ENCODE results near the gene GLUL. TPM values are rescaled to one million over a fixed set of nuclear protein-coding genes. Genes with fewer than 3 reads are reported as not detected.

The GLUL gene
- total and polyA plus RNA-seq, 4 donors: 694 to 1,089 (median 806) TPM

DNA sequence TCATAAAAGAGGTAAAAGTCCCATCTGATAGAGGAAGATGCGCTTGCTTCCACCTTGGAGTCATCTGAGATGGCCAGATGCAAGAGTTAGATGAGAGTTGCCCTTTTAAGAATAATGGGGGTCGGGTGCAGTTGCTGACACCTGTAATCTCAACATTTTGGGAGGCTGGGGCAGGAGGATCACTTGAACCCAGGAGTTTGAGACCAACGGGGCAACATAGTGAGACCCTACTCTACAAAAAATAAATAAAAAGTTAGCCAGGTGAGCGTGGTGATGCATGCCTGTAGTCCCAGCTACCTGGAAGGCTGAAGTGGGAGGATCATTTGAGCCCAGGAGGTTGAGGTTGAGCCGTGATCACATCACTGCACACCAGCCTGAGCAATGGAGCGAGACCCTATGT lies 22.4 kb upstream of the GLUL start:
- H3K27ac ChIP-seq (ENCODE audit: low read depth, low read length): no peak overlapping the region
- no peaks in the 10 kb centered on the region for H3K4me1 ChIP-seq (ENCODE audit: control insufficient read depth, insufficient read depth, low read length)
- no peaks in the 10 kb centered on the region for H3K27me3 ChIP-seq (ENCODE audit: control insufficient read depth, insufficient read depth, low read length)
- H3K4me3 ChIP-seq (ENCODE audit: low read depth, low read length): no peak overlapping the region
- no peak for DNase-seq (ENCODE audit: low read depth in 4 of 6, low spot score in 6 of 6)
- 100% methylated on average over 3 of the region's 6 CpGs for whole genome bisulfite sequencing (ENCODE audit: insufficient coverage)
- H3K9me3 ChIP-seq (ENCODE audit: control insufficient read depth, insufficient read depth, low read length): no peaks in the 10 kb centered on the region
- H3K36me3 ChIP-seq (ENCODE audit: control insufficient read depth, insufficient read depth, low read length): no peaks in the 10 kb centered on the region

DNA sequence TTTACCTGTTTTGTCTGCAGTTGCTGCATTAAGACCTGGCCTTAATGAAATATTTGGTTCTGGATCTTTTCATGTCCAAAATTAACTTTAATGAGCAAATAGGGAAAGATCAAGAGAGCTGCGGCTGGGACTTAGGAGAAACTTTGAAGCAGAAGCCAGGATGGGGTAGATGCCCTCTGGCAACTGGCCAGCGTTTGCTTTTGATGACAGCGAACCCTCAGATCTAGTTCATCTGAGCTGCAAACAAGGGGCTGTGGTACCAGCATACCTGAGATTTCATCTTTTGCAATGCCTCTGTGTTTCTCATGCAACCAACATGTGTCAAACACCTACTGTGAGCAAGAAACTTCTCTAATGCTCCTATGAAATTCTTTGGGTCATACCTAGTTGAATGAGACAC lies 21.9 kb upstream of the GLUL start:
- no peak overlapping the region for H3K4me3 ChIP-seq (ENCODE audit: low read depth, low read length)
- 91% methylated on average over 3 of the region's 3 CpGs for WGBS (ENCODE audit: insufficient coverage)
- DNase-seq (ENCODE audit: low read depth in 4 of 6, low spot score in 6 of 6): no peak

DNA sequence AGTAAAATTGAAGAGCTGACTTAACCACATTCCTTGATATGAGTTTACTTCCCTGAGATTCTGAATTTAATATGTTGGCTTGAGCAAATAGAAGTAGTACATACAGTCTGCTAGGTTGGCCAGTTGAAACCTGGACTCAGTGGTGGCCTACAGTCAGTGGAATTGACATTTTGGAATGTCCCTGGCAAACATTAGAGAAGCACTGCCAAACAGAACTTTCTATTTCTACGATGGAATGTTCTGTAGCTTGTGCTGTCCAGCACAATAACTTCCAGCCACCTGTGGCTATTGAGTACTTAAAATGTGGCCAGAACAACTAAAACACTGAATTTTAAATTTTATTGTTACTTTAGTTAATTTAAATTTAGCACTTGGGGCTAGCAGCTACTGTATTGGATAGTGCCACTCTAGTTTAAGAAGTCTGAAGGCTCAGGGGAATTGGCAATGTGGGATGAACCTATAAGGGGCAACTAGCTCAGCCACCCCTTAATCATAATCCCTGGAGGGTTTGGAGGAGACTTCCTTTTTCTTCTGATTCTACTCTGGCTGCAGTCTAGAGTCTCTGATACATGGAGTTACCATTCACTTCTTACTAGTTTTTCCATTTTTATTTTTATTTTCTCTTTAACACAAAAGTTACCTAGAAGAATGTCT lies 19.2 kb upstream of the GLUL start:
- no peaks in the 10 kb centered on the region for H3K4me1 ChIP-seq (ENCODE audit: control insufficient read depth, insufficient read depth, low read length)
- no peak overlapping the region for H3K4me3 ChIP-seq (ENCODE audit: low read depth, low read length)
- H3K36me3 ChIP-seq (ENCODE audit: control insufficient read depth, insufficient read depth, low read length): no peaks in the 10 kb centered on the region
- WGBS (ENCODE audit: insufficient coverage): no CpG with 5 or more reads among the region's 1 CpG
- no peak for DNase-seq (ENCODE audit: low read depth in 4 of 6, low spot score in 6 of 6)
- H3K27ac ChIP-seq (ENCODE audit: low read depth, low read length): no peak overlapping the region
- H3K9me3 ChIP-seq (ENCODE audit: control insufficient read depth, insufficient read depth, low read length): no peaks in the 10 kb centered on the region
- H3K27me3 ChIP-seq (ENCODE audit: control insufficient read depth, insufficient read depth, low read length): no peaks in the 10 kb centered on the region

More for the DNA sequence above, 21.9 kb upstream of the GLUL start:
- no peak overlapping the region for H3K27ac ChIP-seq (ENCODE audit: low read depth, low read length)
- H3K27me3 ChIP-seq (ENCODE audit: control insufficient read depth, insufficient read depth, low read length): no peaks in the 10 kb centered on the region
- H3K9me3 ChIP-seq (ENCODE audit: control insufficient read depth, insufficient read depth, low read length): no peaks in the 10 kb centered on the region
- H3K4me1 ChIP-seq (ENCODE audit: control insufficient read depth, insufficient read depth, low read length): no peaks in the 10 kb centered on the region
- no peaks in the 10 kb centered on the region for H3K36me3 ChIP-seq (ENCODE audit: control insufficient read depth, insufficient read depth, low read length)

DNA sequence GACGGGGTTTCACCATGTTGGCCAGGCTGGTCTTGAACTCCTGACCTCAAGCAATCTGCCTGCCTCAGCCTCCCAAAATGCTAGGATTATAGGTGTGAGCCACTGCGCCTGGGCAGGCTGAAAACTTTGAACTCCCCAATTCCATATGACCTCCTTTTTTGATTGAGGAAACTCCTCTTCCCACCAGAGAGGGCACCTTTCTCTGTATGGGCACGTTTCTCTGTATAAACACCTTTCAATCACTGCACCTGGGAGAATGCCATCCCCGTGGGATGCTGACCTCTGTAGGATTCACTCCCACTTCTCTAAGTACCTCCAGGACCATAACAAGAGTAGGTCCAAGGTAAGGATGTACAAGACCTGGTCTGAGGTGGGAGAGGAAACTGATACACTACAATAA lies 18.5 kb upstream of the GLUL start:
- Histone ChIP-seq H3K27ac (ENCODE audit: low read depth, low read length) (no peak overlapping the region), H3K9me3 (ENCODE audit: control insufficient read depth, insufficient read depth, low read length) (no peaks in the 10 kb centered on the region), H3K4me3 (ENCODE audit: low read depth, low read length) (no peak overlapping the region), H3K27me3 (ENCODE audit: control insufficient read depth, insufficient read depth, low read length) (no peaks in the 10 kb centered on the region), H3K4me1 (ENCODE audit: control insufficient read depth, insufficient read depth, low read length) (no peaks in the 10 kb centered on the region), H3K36me3 (ENCODE audit: control insufficient read depth, insufficient read depth, low read length) (no peaks in the 10 kb centered on the region)
- no peak for DNase-seq (ENCODE audit: low read depth in 4 of 6, low spot score in 6 of 6)
- no CpG with 5 or more reads among the region's 4 CpGs for WGBS (ENCODE audit: insufficient coverage)

DNA sequence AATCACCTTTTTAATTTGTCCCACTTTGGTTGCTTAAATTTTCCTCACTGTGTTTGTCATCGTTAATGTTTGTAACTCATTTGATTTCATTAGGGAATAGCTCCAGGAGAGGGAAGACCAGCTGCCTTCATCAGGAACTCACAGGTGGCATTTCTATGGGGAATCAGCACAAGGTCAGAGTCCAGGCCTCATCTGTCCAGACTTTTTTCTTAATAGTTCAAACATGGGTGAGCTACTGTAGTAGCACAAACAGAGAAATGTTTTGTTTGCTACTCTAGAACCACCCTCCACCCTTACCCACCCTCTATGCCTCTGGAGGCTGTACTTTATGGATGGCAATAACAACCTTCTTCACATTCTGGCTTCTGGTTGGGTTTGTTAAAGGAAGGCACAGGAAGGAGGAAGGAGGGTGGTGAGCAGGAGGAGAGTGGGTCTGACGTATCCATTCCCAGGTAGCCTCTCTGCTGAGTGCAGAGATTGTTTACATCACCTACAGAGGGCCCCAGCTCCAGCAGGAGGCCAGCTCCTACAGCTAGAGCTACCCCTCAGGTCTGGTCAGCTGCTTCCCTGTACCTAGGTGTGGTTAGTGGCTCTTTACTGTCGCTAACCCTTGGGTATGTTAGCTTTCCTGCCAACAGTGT lies 17.0 kb upstream of the GLUL start:
- no peak for DNase-seq (ENCODE audit: low read depth in 4 of 6, low spot score in 6 of 6)
- WGBS (ENCODE audit: insufficient coverage): 83% methylated on average over 1 of the region's 3 CpGs
- no peak overlapping the region for H3K4me3 ChIP-seq (ENCODE audit: low read depth, low read length)

DNA sequence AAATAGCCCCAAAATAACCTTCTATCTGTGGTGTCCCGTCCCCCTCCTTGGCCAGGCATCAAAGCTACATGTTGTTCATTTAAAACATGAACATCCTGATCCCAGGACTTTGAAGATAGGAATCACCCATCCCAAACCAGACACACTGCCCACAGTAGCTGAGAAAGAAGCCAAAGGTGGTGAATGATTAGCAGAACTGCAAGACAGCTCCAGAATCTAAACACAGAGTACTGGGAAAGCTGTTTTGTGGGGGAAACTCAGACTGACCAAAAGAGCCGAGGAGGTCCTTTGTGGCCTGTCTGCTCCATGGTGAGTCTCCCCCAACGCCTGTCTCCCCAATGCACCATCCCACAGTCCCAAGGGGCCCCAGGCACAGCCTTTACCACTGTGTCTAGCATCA lies 16.1 kb upstream of the GLUL start:
- Histone ChIP-seq H3K4me1 (ENCODE audit: control insufficient read depth, insufficient read depth, low read length) (no peaks in the 10 kb centered on the region), H3K27ac (ENCODE audit: low read depth, low read length) (no peak overlapping the region), H3K27me3 (ENCODE audit: control insufficient read depth, insufficient read depth, low read length) (no peaks in the 10 kb centered on the region), H3K4me3 (ENCODE audit: low read depth, low read length) (no peak overlapping the region), H3K36me3 (ENCODE audit: control insufficient read depth, insufficient read depth, low read length) (no peaks in the 10 kb centered on the region), H3K9me3 (ENCODE audit: control insufficient read depth, insufficient read depth, low read length) (no peaks in the 10 kb centered on the region)
- no peak for DNase-seq (ENCODE audit: low read depth in 4 of 6, low spot score in 6 of 6)
- WGBS (ENCODE audit: insufficient coverage): 50% methylated on average over 2 of the region's 3 CpGs

More for the DNA sequence above, 17.0 kb upstream of the GLUL start:
- no peaks in the 10 kb centered on the region for H3K9me3 ChIP-seq (ENCODE audit: control insufficient read depth, insufficient read depth, low read length)
- H3K27ac ChIP-seq (ENCODE audit: low read depth, low read length): no peak overlapping the region
- no peaks in the 10 kb centered on the region for H3K27me3 ChIP-seq (ENCODE audit: control insufficient read depth, insufficient read depth, low read length)
- no peaks in the 10 kb centered on the region for H3K4me1 ChIP-seq (ENCODE audit: control insufficient read depth, insufficient read depth, low read length)
- H3K36me3 ChIP-seq (ENCODE audit: control insufficient read depth, insufficient read depth, low read length): no peaks in the 10 kb centered on the region

DNA sequence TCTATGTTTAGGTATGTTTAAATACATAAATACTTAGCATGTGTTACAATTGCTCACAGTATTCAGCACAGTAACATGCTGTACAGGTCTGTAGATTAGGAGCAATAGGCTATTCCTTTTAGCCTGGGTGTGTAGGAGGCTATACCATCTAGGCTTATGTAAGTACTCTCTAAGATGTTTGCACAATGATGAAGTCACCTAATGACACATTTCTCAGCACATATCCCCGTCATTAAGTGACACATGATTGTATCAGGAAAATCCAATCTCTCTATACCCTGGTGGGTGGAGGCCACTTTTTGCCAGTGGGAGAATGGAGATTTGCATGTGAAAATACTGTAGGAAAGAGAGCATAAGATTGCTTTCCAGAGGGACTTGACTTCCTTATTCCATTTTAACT lies 14.4 kb upstream of the GLUL start:
- Histone ChIP-seq H3K27me3 (ENCODE audit: control insufficient read depth, insufficient read depth, low read length) (no peaks in the 10 kb centered on the region), H3K27ac (ENCODE audit: low read depth, low read length) (no peak overlapping the region), H3K36me3 (ENCODE audit: control insufficient read depth, insufficient read depth, low read length) (no peaks in the 10 kb centered on the region), H3K4me3 (ENCODE audit: low read depth, low read length) (no peak overlapping the region), H3K9me3 (ENCODE audit: control insufficient read depth, insufficient read depth, low read length) (no peaks in the 10 kb centered on the region), H3K4me1 (ENCODE audit: control insufficient read depth, insufficient read depth, low read length) (no peaks in the 10 kb centered on the region)
- no CpG with 5 or more reads among the region's 1 CpG for WGBS (ENCODE audit: insufficient coverage)
- DNase-seq (ENCODE audit: low read depth in 4 of 6, low spot score in 6 of 6): no peak

DNA sequence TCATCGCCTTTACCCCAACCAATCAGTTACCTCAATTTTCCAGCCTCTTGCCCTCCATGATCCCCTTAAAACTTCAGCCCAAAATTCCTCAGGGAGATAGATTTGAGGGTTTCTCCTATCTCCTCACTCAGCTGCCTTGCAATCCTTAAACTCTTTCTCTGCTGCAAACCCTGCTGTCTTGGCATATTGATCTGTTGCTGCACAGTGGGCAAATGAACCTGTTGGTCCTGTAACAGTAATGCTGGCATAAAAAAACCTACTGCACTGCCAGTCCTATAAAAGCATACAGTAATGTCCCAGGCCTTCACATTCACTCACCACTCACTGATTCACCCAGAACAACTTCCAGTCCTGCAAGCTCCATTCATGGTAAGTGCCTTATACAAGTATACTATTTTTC lies 14.0 kb upstream of the GLUL start:
- H3K4me3 ChIP-seq (ENCODE audit: low read depth, low read length): no peak overlapping the region
- no peak for DNase-seq (ENCODE audit: low read depth in 4 of 6, low spot score in 6 of 6)
- 100% methylated on average over 1 of the region's 1 CpG for WGBS (ENCODE audit: insufficient coverage)
- H3K27me3 ChIP-seq (ENCODE audit: control insufficient read depth, insufficient read depth, low read length): no peaks in the 10 kb centered on the region
- no peak overlapping the region for H3K27ac ChIP-seq (ENCODE audit: low read depth, low read length)
- no peaks in the 10 kb centered on the region for H3K36me3 ChIP-seq (ENCODE audit: control insufficient read depth, insufficient read depth, low read length)
- no peaks in the 10 kb centered on the region for H3K4me1 ChIP-seq (ENCODE audit: control insufficient read depth, insufficient read depth, low read length)
- H3K9me3 ChIP-seq (ENCODE audit: control insufficient read depth, insufficient read depth, low read length): no peaks in the 10 kb centered on the region

DNA sequence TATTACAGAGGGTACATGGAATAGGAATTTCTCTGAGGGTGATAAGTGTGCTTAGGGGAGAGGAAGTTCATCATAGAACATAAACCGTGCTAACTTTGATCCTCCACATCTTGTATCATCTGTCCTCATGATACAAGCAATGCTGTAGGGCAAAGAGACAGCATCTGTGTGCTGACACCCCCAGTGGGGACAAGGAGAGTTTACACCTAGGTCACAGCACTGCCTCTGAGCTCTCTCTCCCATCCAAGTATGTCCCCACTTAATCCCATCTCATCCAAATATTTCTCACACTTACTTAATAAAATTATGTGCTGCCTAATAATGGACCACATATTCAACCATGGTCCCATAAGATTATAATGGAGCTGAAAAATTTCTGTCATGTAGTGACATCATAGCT lies 13.2 kb upstream of the GLUL start:
- H3K9me3 ChIP-seq (ENCODE audit: control insufficient read depth, insufficient read depth, low read length): no peaks in the 10 kb centered on the region
- DNase-seq (ENCODE audit: low read depth in 4 of 6, low spot score in 6 of 6): no peak
- H3K27ac ChIP-seq (ENCODE audit: low read depth, low read length): no peak overlapping the region
- no CpG with 5 or more reads among the region's 1 CpG for WGBS (ENCODE audit: insufficient coverage)
- H3K4me1 ChIP-seq (ENCODE audit: control insufficient read depth, insufficient read depth, low read length): no peaks in the 10 kb centered on the region
- no peaks in the 10 kb centered on the region for H3K27me3 ChIP-seq (ENCODE audit: control insufficient read depth, insufficient read depth, low read length)
- H3K4me3 ChIP-seq (ENCODE audit: low read depth, low read length): no peak overlapping the region
- no peaks in the 10 kb centered on the region for H3K36me3 ChIP-seq (ENCODE audit: control insufficient read depth, insufficient read depth, low read length)

DNA sequence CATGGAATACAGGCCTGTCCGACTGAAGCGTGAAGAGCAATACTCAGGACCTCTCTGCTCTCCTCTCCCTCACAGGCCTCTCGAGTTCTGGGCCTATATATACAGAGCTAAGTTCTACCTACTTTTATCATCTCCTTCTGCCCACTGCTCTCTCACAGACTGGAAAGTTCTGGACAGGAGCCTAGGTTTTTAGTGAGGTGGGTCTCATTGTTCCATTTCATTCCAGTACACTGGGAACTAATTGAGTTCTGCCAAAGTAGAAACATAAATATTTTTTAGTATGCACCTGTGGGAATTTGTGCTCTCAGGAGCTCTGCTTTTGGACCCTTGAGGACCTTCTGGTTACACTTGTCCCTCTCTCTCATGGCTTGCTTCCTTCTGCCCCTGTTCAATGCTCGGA lies 9.0 kb upstream of the GLUL start, which contains the start of gene TEDDM1:
Gene TEDDM1, minus strand, starts transcription at position 101 of the 400 bp plus-strand sequence. CDS start 182 bp downstream, outside the sequence.
- no peaks in the 10 kb centered on the region for H3K9me3 ChIP-seq (ENCODE audit: control insufficient read depth, insufficient read depth, low read length)
- H3K27me3 ChIP-seq (ENCODE audit: control insufficient read depth, insufficient read depth, low read length): no peaks in the 10 kb centered on the region
- H3K4me3 ChIP-seq (ENCODE audit: low read depth, low read length): no peak within 1 kb of the TSS
- H3K36me3 ChIP-seq (ENCODE audit: control insufficient read depth, insufficient read depth, low read length): no peaks in the 10 kb centered on the region
- no peak for DNase-seq (ENCODE audit: low read depth in 4 of 6, low spot score in 6 of 6)
- 90% methylated on average over 4 of the region's 4 CpGs for WGBS (ENCODE audit: insufficient coverage)
- no peak within 1 kb of the TSS for H3K27ac ChIP-seq (ENCODE audit: low read depth, low read length)
- peaks cover 4% of the 10 kb centered on the region for H3K4me1 ChIP-seq (ENCODE audit: control insufficient read depth, insufficient read depth, low read length)

Data from spinal cord (tissue), 10 donors.